SK-N-SH (cell line): ENCODE measurements around the gene SNRNP70. TPM values are rescaled to one million over a fixed set of nuclear protein-coding genes. Genes with fewer than 3 reads are reported as not detected.
A peak's percentile ranks its signal among the peaks of the same experiment; 100 is the strongest.

Source experiments
- CTCF ChIA-PET: fragments of 300-600, 350-600 bp; formaldehyde crosslinking; extraction: SDS; loops from one replicate; lab custom pipeline; 2021; lab: Yijun Ruan, JAX
- POLR2A ChIA-PET: fragments of 350-600 bp; sonication (Branson Sonifier 250); formaldehyde crosslinking; extraction: SDS; loops from one replicate; lab custom pipeline; 2020; ENCODE audit warnings: antibody characterized with exemption, inconsistent platforms; lab: Yijun Ruan, JAX
- DNase-seq: peaks from one replicate; pipeline ENCODE4 v3.0.0; 2012
- H2AFZ ChIP-seq: fragments of 200-600 bp; sonication (generic); 2 replicates; pipeline ENCODE4 v1.8.1; 2016; ENCODE audit warnings: antibody characterized with exemption, mild to moderate bottlenecking, low read depth
- H3F3A ChIP-seq: fragments of 200-600 bp; sonication (generic); replicated peaks from 2 replicates; pipeline ENCODE3; 2016; ENCODE audit warnings: antibody characterized with exemption, mild to moderate bottlenecking; ENCODE audit not compliant: insufficient read depth
- H3K27ac ChIP-seq, 2 experiments: fragments of 200-500 bp in 1 of 2; fragments of 200-600 bp in 1 of 2; sonication (Bioruptor generic) in 1 of 2; sonication (generic), shearing (Covaris generic) in 1 of 2; 2 replicates each; pipeline versions ENCODE4 v1.5.1 to v1.6.1; 2014 to 2016; ENCODE audit warnings: low read depth in 2 of 2, inconsistent platforms in 1 of 2, low read length in 1 of 2, mild to moderate bottlenecking in 1 of 2, mixed read lengths in 1 of 2
- H3K27me3 ChIP-seq: fragments of 200-600 bp; sonication (generic), shearing (Covaris generic); 2 replicates; pipeline ENCODE4 v1.6.1; 2016; ENCODE audit warnings: mixed run types; ENCODE audit not compliant: insufficient read depth
- H3K36me3 ChIP-seq, 2 experiments: fragments of 200-500 bp in 1 of 2; fragments of 200-600 bp in 1 of 2; sonication (Bioruptor generic) in 1 of 2; sonication (generic) in 1 of 2; replicated peaks in 1 of 2; 2 replicates each; pipeline versions ENCODE3 to v1.5.1; 2014 to 2016; ENCODE audit warnings: low read length in 1 of 2, mild to moderate bottlenecking in 1 of 2; ENCODE audit not compliant: insufficient read depth in 2 of 2, control insufficient read depth in 1 of 2
- H3K4me1 ChIP-seq, 2 experiments: fragments of 200-500 bp in 1 of 2; fragments of 200-600 bp in 1 of 2; sonication (Bioruptor generic) in 1 of 2; sonication (generic), shearing (Covaris generic) in 1 of 2; 2 replicates each; pipeline versions ENCODE4 v1.5.1 to v1.6.1; 2014 to 2016; ENCODE audit warnings: low read depth in 1 of 2, low read length in 1 of 2, mixed run types in 1 of 2; ENCODE audit not compliant: insufficient read depth in 2 of 2, control insufficient read depth in 1 of 2
- H3K4me2 ChIP-seq: fragments of 200-600 bp; sonication (generic), shearing (Covaris generic); 2 replicates; pipeline ENCODE4 v1.6.1; 2017; ENCODE audit warnings: mixed run types
- H3K4me3 ChIP-seq, 2 experiments: fragments of 200-500 bp in 1 of 2; fragments of 200-600 bp in 1 of 2; sonication (Bioruptor generic) in 1 of 2; sonication (generic), shearing (Covaris generic) in 1 of 2; 2 replicates each; pipeline versions ENCODE4 v1.5.1 to v1.8.1; 2014 to 2016; ENCODE audit warnings: low read depth in 2 of 2, inconsistent platforms in 1 of 2, low read length in 1 of 2, mild to moderate bottlenecking in 1 of 2, mixed read lengths in 1 of 2, moderate library complexity in 1 of 2
- H3K79me2 ChIP-seq: fragments of 200-600 bp; sonication (generic); 2 replicates; pipeline ENCODE4 v1.8.1; 2017; ENCODE audit warnings: mild to moderate bottlenecking; ENCODE audit not compliant: insufficient read depth
- H3K9ac ChIP-seq: fragments of 200-600 bp; sonication (generic); 2 replicates; pipeline ENCODE4 v1.6.1; 2017; ENCODE audit warnings: mixed run types
- H3K9me2 ChIP-seq: fragments of 200-600 bp; sonication (generic); 2 replicates; pipeline ENCODE4 v1.6.1; 2017; ENCODE audit warnings: mixed run types
- H3K9me3 ChIP-seq: fragments of 200-600 bp; sonication (generic); 2 replicates; pipeline ENCODE4 v1.6.1; 2017; ENCODE audit warnings: mixed run types, mild to moderate bottlenecking, moderate library complexity
- H4K20me1 ChIP-seq: fragments of 200-600 bp; sonication (generic); 2 replicates; pipeline ENCODE4 v1.6.1; 2017; ENCODE audit warnings: mild to moderate bottlenecking, mixed run types; ENCODE audit not compliant: insufficient read depth
- CHD2 ChIP-seq: fragments of 150-350 bp; IDR thresholded peaks from 2 replicates; pipeline ENCODE4 v1.6.1; 2018; ENCODE audit warnings: low read length; ENCODE audit not compliant: partially characterized antibody
- CTCF ChIP-seq: fragments of 200-600 bp; sonication (generic); IDR thresholded peaks from 2 replicates; pipeline ENCODE4 v1.6.1; 2017; ENCODE audit warnings: antibody characterized with exemption, mild to moderate bottlenecking, moderate library complexity
- EP300 ChIP-seq, 2 experiments: IDR thresholded peaks; 2 replicates each; pipeline versions ENCODE4 v1.4.0 to v1.6.1; 2012; ENCODE audit warnings: borderline replicate concordance in 1 of 2, low read depth in 1 of 2, low read length in 1 of 2
- FOSL2 ChIP-seq: IDR thresholded peaks from 2 replicates; pipeline ENCODE4 v1.4.0; 2012; ENCODE audit warnings: low read depth, mild to moderate bottlenecking, moderate library complexity, borderline replicate concordance
- JUND ChIP-seq: IDR thresholded peaks from 2 replicates; pipeline ENCODE4 v1.4.0; 2012
- MAX ChIP-seq: IDR thresholded peaks from 2 replicates; pipeline ENCODE4 v1.4.0; 2012; ENCODE audit warnings: low read depth
- MEF2A ChIP-seq: IDR thresholded peaks from 2 replicates; pipeline ENCODE4 v1.4.0; 2012; ENCODE audit warnings: low read depth, borderline replicate concordance
- MXI1 ChIP-seq: IDR thresholded peaks from 2 replicates; pipeline ENCODE4 v1.6.1; 2012; ENCODE audit warnings: mild to moderate bottlenecking, low read depth, low read length, improper control_type of control experiment
- NRF1 ChIP-seq: IDR thresholded peaks from 2 replicates; pipeline ENCODE4 v1.6.1; 2012; ENCODE audit warnings: low read depth, mild to moderate bottlenecking, low read length
- PBX3 ChIP-seq: IDR thresholded peaks from 2 replicates; pipeline ENCODE4; 2012
- POLR2AphosphoS5 ChIP-seq: IDR thresholded peaks from 2 replicates; pipeline ENCODE4 v1.6.1; 2012; ENCODE audit warnings: low read depth, low read length
- RCOR1 ChIP-seq: fragments of 150-350 bp; IDR thresholded peaks from 2 replicates; pipeline ENCODE4 v1.6.1; 2017; ENCODE audit warnings: antibody characterized with exemption, low read length
- RXRA ChIP-seq: IDR thresholded peaks from 2 replicates; pipeline ENCODE4 v1.4.0; 2012; ENCODE audit warnings: low read depth, mild to moderate bottlenecking, borderline replicate concordance
- TAF1 ChIP-seq: IDR thresholded peaks from 2 replicates; pipeline ENCODE4 v1.6.1; 2012; ENCODE audit warnings: low read depth, mild to moderate bottlenecking, low read length, moderate library complexity, borderline replicate concordance
- TCF12 ChIP-seq: IDR thresholded peaks from 2 replicates; pipeline ENCODE4 v1.4.0; 2012
- TEAD4 ChIP-seq: IDR thresholded peaks from 2 replicates; pipeline ENCODE4 v1.4.0; 2012; ENCODE audit warnings: mild to moderate bottlenecking, borderline replicate concordance; ENCODE audit not compliant: insufficient read depth
- USF2 ChIP-seq: fragments of 150-350 bp; IDR thresholded peaks from 2 replicates; pipeline ENCODE4 v1.6.1; 2017; ENCODE audit warnings: antibody characterized with exemption, low read length, low read depth, borderline replicate concordance
- WGBS: methylation state at CpG from one replicate; pipeline ENCODE4 v1.1.6; 2017; ENCODE audit warnings: low lambda C conversion rate; 5-methylcytosine and 5-hydroxymethylcytosine counted together
- polyA plus RNA-seq, 3 experiments: library from polyadenylated mRNA; depleted of rRNA; stranded (reverse); fragments of >200 nt; gene quantifications; 2 replicates each; pipeline ENCODE4 v1.2.3, GENCODE V29; 2012

Gene SNRNP70
- polyA plus RNA-seq, 1 of the 3 experiments (the other 2 are of a cell fraction): 359 TPM

GRCh38 chr19:49150944-49151243 lies 65.6 kb downstream of the SNRNP70 start:
- no peaks in the 10 kb centered on the region for H3K79me2 ChIP-seq
- POLR2A ChIA-PET: interaction anchor here (1.0 to 1.3 kb wide), 5 partner anchors 23 to 57 kb away, joined by 3 to 4 read pairs (median 3); partner anchors contain the start of gene LIN7B
- H3K9me2 ChIP-seq: no peaks in the 10 kb centered on the region
- WGBS: 17% methylated on average over 15 of the region's 16 CpGs
- DNase-seq: no peak
- no peaks in the 10 kb centered on the region for H3K36me3 ChIP-seq
- H3K4me1 ChIP-seq: peaks cover 0 to 21% of the 10 kb centered on the region in 2 experiments; a peak in 1 of 4 replicates
- H3K27me3 ChIP-seq: no peaks in the 10 kb centered on the region
- peak overlapping the region; percentile 100 for H3K4me2 ChIP-seq
- peak overlapping the region; percentile 91 to 96 for H3K4me3 ChIP-seq
- TF ChIP-seq FOSL2 (no peak), TEAD4 (no peak), EP300 (IDR thresholded peaks at IDR 0.05; ENCODE audit: borderline replicate concordance in 1 of 2, low read depth in 1 of 2, low read length in 1 of 2) (no peak), USF2 (no peak), CTCF (no peak), RCOR1 (no peak), MEF2A (no peak), CHD2 (no peak), POLR2AphosphoS5 (no peak), MAX (no peak), RXRA (no peak), PBX3 (no peak), TCF12 (no peak), JUND (no peak), NRF1 (no peak), MXI1 (no peak), TAF1 (no peak)
- TF ChIP-seq, all 33 proteins: peak for 0
- Histone ChIP-seq H3K27ac (peak overlapping the region; percentile 68 to 87; a peak in 2 of 4 replicates), H4K20me1 (no peaks in the 10 kb centered on the region), H3K9ac (peak overlapping the region; percentile 83), H2AFZ (peak overlapping the region; percentile 78), H3F3A (peaks cover 19% of the 10 kb centered on the region), H3K9me3 (no peaks in the 10 kb centered on the region)
- CTCF ChIA-PET: interaction anchor here (0.9 to 11.1 kb wide), 7 partner anchors 15 to 180 kb away, joined by 3 to 87 read pairs (median 3); partner anchors contain the start of gene LIN7B
